ENCODE measurements around the gene SLC25A51. TPM values are rescaled to one million over a fixed set of nuclear protein-coding genes. Genes with fewer than 3 reads are reported as not detected.

Gene SLC25A51
- total RNA-seq, 1 donor from 2014 or later: 39.6 TPM

DNA sequence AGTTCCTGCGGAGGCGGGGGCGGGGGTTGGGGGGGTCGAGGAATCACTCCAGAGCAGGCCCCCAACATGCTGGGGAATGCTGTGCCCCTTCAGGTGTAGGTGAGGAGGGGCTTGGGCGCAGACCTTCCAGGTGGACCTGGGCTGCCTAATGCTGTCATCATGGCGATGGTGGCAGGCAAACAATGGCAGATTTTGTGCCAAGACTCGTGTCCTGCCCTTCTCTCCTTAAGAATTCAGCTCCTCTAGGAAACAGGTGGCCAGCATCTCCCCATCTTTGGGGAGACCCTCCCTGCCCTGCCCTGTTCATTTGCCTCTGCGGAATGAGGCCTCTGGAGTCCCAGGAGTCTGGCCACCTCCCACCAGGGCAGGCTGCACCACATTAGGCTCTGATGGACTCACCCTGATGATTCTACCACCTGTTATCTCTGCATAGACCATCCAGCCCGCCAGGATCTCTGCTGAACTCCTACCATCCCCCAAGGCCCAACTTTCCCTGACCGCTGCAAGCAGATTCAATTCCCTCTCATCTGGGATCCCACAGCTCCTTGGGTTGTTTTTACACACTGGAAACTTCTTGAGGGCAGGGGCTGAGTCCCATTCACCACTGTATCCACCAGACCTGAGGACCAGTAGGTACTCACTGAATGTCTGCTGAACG, 10.9 kb upstream of the SLC25A51 start:
- no peak overlapping the region for H3K4me3 ChIP-seq (ENCODE audit: insufficient read depth, low read depth, low read length)
- H3K9ac ChIP-seq (ENCODE audit: low read length): no peak overlapping the region
- no peaks in the 10 kb centered on the region for H3K9me3 ChIP-seq (ENCODE audit: insufficient read depth, low read depth, low read length)
- H3K27me3 ChIP-seq (ENCODE audit: insufficient read depth, low read length): no peaks in the 10 kb centered on the region
- DNase-seq (ENCODE audit: low read depth): no peak
- no peak overlapping the region for H3K27ac ChIP-seq (ENCODE audit: low read depth, low read length)
- H3K4me1 ChIP-seq (ENCODE audit: insufficient read depth, low read length): peaks cover 13% of the 10 kb centered on the region
- FAIRE-seq: no peak
- Mint-ChIP-seq H3K9me3 (ENCODE audit: unreplicated experiment) (no peaks in the 10 kb centered on the region), H3K27me3 (ENCODE audit: low read depth, unreplicated experiment) (no peaks in the 10 kb centered on the region), H3K4me3 (ENCODE audit: unreplicated experiment) (no peak overlapping the region), H3K36me3 (ENCODE audit: low read depth, unreplicated experiment) (peaks cover 22% of the 10 kb centered on the region), H3K27ac (ENCODE audit: unreplicated experiment) (no peak overlapping the region), H3K4me1 (ENCODE audit: low read depth, unreplicated experiment) (peaks cover 13% of the 10 kb centered on the region)
- H2AFZ ChIP-seq (ENCODE audit: low read depth, low read length): no peak overlapping the region
- TF ChIP-seq EZH2 (IDR thresholded peaks at IDR 0.05; ENCODE audit: insufficient read depth, low read length): no peak
- TF ChIP-seq, protein P1, sequence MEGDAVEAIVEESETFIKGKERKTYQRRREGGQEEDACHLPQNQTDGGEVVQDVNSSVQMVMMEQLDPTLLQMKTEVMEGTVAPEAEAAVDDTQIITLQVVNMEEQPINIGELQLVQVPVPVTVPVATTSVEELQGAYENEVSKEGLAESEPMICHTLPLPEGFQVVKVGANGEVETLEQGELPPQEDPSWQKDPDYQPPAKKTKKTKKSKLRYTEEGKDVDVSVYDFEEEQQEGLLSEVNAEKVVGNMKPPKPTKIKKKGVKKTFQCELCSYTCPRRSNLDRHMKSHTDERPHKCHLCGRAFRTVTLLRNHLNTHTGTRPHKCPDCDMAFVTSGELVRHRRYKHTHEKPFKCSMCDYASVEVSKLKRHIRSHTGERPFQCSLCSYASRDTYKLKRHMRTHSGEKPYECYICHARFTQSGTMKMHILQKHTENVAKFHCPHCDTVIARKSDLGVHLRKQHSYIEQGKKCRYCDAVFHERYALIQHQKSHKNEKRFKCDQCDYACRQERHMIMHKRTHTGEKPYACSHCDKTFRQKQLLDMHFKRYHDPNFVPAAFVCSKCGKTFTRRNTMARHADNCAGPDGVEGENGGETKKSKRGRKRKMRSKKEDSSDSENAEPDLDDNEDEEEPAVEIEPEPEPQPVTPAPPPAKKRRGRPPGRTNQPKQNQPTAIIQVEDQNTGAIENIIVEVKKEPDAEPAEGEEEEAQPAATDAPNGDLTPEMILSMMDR (IDR thresholded peaks at IDR 0.05; ENCODE audit: insufficient read depth, low read depth, low read length): no peak
- peaks cover 4% of the 10 kb centered on the region for H3K36me3 ChIP-seq (ENCODE audit: insufficient read depth, low read length)
- H4K20me1 ChIP-seq (ENCODE audit: insufficient read depth, low read length): peaks cover 4% of the 10 kb centered on the region
- H3K4me2 ChIP-seq (ENCODE audit: low read length): no peak overlapping the region
- no peaks in the 10 kb centered on the region for H3K79me2 ChIP-seq (ENCODE audit: insufficient read depth, low read length)

DNA sequence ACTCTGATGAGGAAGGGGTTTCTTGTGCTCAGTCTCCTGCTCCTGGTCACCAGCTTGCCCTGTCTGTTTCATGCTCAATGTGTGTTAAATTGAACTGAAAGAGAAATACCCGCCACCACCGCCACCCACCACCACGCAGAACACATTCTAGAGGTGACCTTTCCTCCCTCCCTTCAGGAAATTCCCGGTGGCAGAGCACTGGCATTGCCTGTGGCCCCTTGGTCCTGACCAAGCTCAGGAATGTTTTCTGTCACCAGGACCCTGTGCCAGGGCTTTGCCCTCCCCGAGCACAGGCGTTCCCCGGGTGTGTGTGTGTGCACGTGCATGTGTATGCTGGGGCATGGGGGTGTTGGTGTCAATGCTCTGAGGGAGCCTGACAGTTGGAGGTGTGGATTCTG, 10.2 kb upstream of the SLC25A51 start:
- Histone ChIP-seq H2AFZ (ENCODE audit: low read depth, low read length) (no peak overlapping the region), H3K27ac (ENCODE audit: low read depth, low read length) (no peak overlapping the region), H3K27me3 (ENCODE audit: insufficient read depth, low read length) (no peaks in the 10 kb centered on the region), H3K36me3 (ENCODE audit: insufficient read depth, low read length) (peaks cover 4% of the 10 kb centered on the region), H4K20me1 (ENCODE audit: insufficient read depth, low read length) (peaks cover 4% of the 10 kb centered on the region), H3K79me2 (ENCODE audit: insufficient read depth, low read length) (no peaks in the 10 kb centered on the region), H3K4me3 (ENCODE audit: insufficient read depth, low read depth, low read length) (no peak overlapping the region), H3K9ac (ENCODE audit: low read length) (no peak overlapping the region), H3K9me3 (ENCODE audit: insufficient read depth, low read depth, low read length) (no peaks in the 10 kb centered on the region), H3K4me1 (ENCODE audit: insufficient read depth, low read length) (peaks cover 13% of the 10 kb centered on the region), H3K4me2 (ENCODE audit: low read length) (no peak overlapping the region)
- TF ChIP-seq EZH2 (IDR thresholded peaks at IDR 0.05; ENCODE audit: insufficient read depth, low read length): no peak
- Mint-ChIP-seq H3K36me3 (ENCODE audit: low read depth, unreplicated experiment) (peaks cover 22% of the 10 kb centered on the region), H3K4me1 (ENCODE audit: low read depth, unreplicated experiment) (peaks cover 13% of the 10 kb centered on the region), H3K4me3 (ENCODE audit: unreplicated experiment) (peak overlapping the region; percentile 45), H3K27me3 (ENCODE audit: low read depth, unreplicated experiment) (no peaks in the 10 kb centered on the region), H3K27ac (ENCODE audit: unreplicated experiment) (peak overlapping the region; percentile 41), H3K9me3 (ENCODE audit: unreplicated experiment) (no peaks in the 10 kb centered on the region)
- FAIRE-seq (no peak), DNase-seq (ENCODE audit: low read depth) (no peak)

DNA sequence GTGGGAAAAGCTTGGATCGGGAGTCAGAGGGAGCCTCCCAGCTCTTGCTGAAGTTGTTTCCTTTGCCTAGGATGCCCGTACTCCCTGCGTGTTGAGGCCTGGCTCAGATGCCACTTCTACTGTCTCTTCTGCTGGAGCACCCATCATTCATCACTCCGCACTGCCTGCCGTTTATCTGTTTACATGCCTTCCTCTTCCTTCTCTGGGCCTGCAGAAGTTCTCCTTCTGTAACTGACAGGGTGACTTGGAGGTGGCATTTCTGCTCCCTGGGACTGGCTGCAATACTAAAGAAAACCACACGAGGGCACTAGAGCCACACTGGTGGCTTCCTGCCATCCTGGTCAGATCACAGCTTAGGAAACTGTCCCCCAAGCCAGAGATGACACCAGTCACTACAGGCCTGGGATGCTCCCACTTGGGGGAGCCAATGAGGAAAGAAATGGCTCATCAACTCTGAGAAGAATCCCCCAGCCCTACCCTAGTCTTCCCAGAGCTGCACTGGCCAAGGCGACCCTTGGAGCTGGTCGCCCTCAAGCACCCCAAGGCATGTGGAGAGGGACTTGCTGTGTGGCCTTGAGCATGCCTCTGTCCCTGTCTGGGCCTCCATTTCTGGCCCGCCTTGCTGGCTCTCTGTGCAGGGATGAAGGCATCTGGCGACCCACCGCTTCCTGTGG, 9.7 kb upstream of the SLC25A51 start:
- Histone ChIP-seq H3K4me2 (ENCODE audit: low read length) (no peak overlapping the region), H3K27ac (ENCODE audit: low read depth, low read length) (no peak overlapping the region), H4K20me1 (ENCODE audit: insufficient read depth, low read length) (peaks cover 4% of the 10 kb centered on the region), H3K27me3 (ENCODE audit: insufficient read depth, low read length) (no peaks in the 10 kb centered on the region), H3K9me3 (ENCODE audit: insufficient read depth, low read depth, low read length) (no peaks in the 10 kb centered on the region), H3K9ac (ENCODE audit: low read length) (no peak overlapping the region), H3K4me3 (ENCODE audit: insufficient read depth, low read depth, low read length) (no peak overlapping the region), H3K4me1 (ENCODE audit: insufficient read depth, low read length) (peaks cover 13% of the 10 kb centered on the region), H3K79me2 (ENCODE audit: insufficient read depth, low read length) (no peaks in the 10 kb centered on the region), H2AFZ (ENCODE audit: low read depth, low read length) (no peak overlapping the region), H3K36me3 (ENCODE audit: insufficient read depth, low read length) (peaks cover 3% of the 10 kb centered on the region)
- TF ChIP-seq EZH2 (IDR thresholded peaks at IDR 0.05; ENCODE audit: insufficient read depth, low read length): no peak
- TF ChIP-seq, protein P1 (IDR thresholded peaks at IDR 0.05; ENCODE audit: insufficient read depth, low read depth, low read length): peak; percentile 96
- Mint-ChIP-seq H3K36me3 (ENCODE audit: low read depth, unreplicated experiment) (peaks cover 22% of the 10 kb centered on the region), H3K27me3 (ENCODE audit: low read depth, unreplicated experiment) (no peaks in the 10 kb centered on the region), H3K4me1 (ENCODE audit: low read depth, unreplicated experiment) (peaks cover 17% of the 10 kb centered on the region), H3K4me3 (ENCODE audit: unreplicated experiment) (no peak overlapping the region), H3K9me3 (ENCODE audit: unreplicated experiment) (no peaks in the 10 kb centered on the region), H3K27ac (ENCODE audit: unreplicated experiment) (no peak overlapping the region)
- peak; percentile 47 for FAIRE-seq
- DNase-seq (ENCODE audit: low read depth): no peak

All from astrocyte (in vitro differentiated cells and primary cell).